ENCODE measurements around the gene PSD.
A peak's percentile ranks its signal among the peaks of the same experiment; 100 is the strongest.
"Not testable (repeated sequence)": the region's sequence is repeated elsewhere in the genome, so short reads cannot be mapped to it uniquely, and the experiment has no call there.

PSD gene

DNA sequence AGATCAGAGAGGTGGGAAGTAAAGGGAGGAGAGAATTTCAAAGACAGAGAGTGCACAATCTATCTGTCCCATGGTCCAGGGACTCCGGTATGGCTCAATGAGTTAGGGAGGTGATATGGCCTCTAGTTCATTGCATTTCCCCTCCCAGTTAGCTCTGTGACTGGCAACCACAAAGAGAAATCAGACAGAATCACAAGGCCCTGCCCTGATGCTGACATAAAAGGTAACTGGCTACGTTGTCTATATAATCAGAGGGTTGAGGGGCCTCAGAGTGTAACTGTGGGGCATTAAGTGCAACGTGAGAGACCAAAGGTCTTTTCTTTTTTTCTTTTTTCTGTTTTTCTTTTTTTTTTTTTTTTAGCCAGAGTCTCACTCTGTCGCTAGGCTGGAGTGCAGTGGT is 40.1 kb upstream of the PSD start:
- H3K27ac ChIP-seq = no peak overlapping the region
- H3K9ac ChIP-seq (ENCODE audit: insufficient read length) = no peak overlapping the region
- no peak for TF ChIP-seq FOXP2 (optimal IDR thresholded peaks at IDR 0.05; ENCODE audit: control extremely low read depth, extremely low read length, insufficient read depth)
- no peak for TF ChIP-seq EZH2 (IDR thresholded peaks at IDR 0.05)
- TF ChIP-seq POLR2AphosphoS5 (IDR thresholded peaks at IDR 0.05; ENCODE audit: borderline replicate concordance, low read depth, low read length) = no peak
- no peaks in the 10 kb centered on the region for H3K9me3 ChIP-seq (ENCODE audit: low read depth, low read length)
- no peak overlapping the region for H3K4me3 ChIP-seq
- no peak for DNase-seq (ENCODE audit: low read depth, low spot score)
- H3K36me3 ChIP-seq (ENCODE audit: insufficient read depth, low read length) = no peaks in the 10 kb centered on the region

DNA sequence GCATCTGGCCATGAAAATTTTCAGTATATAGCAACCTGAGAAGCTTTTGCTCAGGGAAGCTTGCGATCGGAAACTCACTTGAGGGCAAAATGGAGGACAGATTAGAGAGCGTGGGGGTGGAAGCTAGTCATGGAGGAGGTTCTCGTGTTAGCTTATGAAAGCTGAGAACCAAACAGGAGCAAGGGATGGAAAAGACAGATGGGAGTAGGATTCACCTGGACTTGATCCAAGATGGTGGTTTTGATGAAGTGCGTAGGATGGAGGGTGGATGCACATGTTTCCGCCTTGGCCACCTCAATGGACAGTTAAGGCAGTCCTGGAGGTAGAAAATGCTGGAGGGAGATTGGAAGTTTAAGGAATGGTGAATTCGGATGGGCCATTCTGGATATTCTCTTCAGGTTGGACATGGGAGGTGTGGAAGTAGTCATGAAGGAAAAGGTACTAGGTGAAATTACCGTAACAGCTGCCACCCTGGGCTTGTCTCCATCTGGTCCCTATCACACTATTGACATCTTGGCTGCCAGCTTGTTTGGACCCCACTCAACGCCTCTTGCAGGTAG is 39.1 kb upstream of the PSD start:
- TF ChIP-seq FOXP2 (optimal IDR thresholded peaks at IDR 0.05; ENCODE audit: control extremely low read depth, extremely low read length, insufficient read depth) (no peak), EZH2 (IDR thresholded peaks at IDR 0.05) (no peak), POLR2AphosphoS5 (IDR thresholded peaks at IDR 0.05; ENCODE audit: borderline replicate concordance, low read depth, low read length) (no peak)
- no peak for DNase-seq (ENCODE audit: low read depth, low spot score)
- Histone ChIP-seq H3K9me3 (ENCODE audit: low read depth, low read length) (no peaks in the 10 kb centered on the region), H3K36me3 (ENCODE audit: insufficient read depth, low read length) (no peaks in the 10 kb centered on the region), H3K27ac (no peak overlapping the region), H3K4me3 (no peak overlapping the region), H3K9ac (ENCODE audit: insufficient read length) (no peak overlapping the region)

DNA sequence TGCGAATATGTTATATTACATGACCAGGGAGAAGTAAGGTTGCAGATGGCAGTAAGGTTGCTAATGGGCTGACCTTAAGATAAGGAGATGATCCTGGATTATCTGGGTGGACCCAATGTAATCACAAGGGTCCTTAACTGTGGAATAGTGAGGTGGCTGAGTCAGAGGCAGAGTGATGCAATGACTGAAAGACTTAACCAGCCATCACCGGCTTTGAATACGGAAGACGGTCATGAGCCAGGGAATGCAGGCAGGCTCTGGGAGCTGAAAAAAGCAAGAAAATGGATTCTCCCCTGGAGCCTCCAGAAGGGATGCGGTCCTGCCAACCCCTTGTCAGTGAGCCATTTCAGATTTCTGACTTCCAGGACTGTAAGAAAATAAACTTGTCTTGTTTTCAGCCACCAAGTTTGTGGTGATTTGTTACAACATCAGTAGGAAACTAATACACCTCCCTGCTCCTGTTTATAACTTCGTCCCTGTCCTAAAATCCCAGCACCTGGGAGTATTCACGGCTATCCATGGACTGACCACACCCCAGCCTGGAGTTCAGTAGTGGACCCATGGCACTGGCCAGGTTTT is 37.4 kb upstream of the PSD start:
- Histone ChIP-seq H3K9ac (ENCODE audit: insufficient read length) (no peak overlapping the region), H3K36me3 (ENCODE audit: insufficient read depth, low read length) (no peaks in the 10 kb centered on the region), H3K4me3 (no peak overlapping the region), H3K27ac (peak overlapping the region; percentile 25; the same call in 1 of the 2 replicates), H3K9me3 (ENCODE audit: low read depth, low read length) (no peaks in the 10 kb centered on the region)
- DNase-seq (ENCODE audit: low read depth, low spot score) = no peak
- no peak for TF ChIP-seq EZH2 (IDR thresholded peaks at IDR 0.05)
- no peak for TF ChIP-seq FOXP2 (optimal IDR thresholded peaks at IDR 0.05; ENCODE audit: control extremely low read depth, extremely low read length, insufficient read depth)
- TF ChIP-seq POLR2AphosphoS5 (IDR thresholded peaks at IDR 0.05; ENCODE audit: borderline replicate concordance, low read depth, low read length) = no peak

DNA sequence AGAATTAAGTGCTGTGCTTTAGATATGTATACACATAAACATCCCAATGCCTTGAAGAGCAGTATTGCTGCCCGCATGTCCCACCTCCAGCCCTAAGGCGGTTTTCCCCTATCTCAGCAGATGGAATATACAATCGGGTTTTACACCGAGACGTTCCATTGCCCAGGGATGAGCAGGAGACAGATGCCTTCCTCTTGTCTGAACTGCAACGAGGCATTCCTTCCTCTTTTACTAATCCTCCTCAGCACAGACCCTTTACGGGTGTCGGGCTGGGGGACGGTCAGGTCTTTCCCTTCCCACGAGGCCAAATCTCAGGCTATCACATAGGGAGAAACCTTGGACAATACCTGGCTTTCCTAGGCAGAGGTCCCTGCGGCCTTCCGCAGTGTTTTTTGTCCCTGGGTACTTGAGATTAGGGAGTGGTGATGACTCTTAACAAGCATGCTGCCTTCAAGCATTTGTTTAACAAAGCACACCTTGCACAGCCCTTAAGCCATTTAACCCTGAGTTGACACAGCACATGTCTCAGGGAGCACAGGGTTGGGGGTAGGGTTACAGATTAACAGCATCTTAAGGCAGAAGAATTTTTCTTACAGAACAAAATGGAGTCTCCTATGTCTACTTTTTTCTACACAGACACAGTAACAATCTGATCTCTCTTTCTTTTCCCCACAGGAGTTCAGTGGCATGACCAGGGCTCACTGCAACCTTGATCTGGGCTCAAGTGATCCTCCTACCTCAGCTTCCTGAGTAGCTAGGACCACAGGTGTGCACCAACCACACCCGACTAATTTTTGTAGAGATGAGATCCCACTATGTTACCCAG is 36.3 kb upstream of the PSD start:
- H3K9me3 ChIP-seq (ENCODE audit: low read depth, low read length); DNase-seq (ENCODE audit: low read depth, low spot score); H3K9ac ChIP-seq (ENCODE audit: insufficient read length); H3K27ac ChIP-seq; H3K4me3 ChIP-seq; H3K36me3 ChIP-seq (ENCODE audit: insufficient read depth, low read length): not testable (repeated sequence)

DNA sequence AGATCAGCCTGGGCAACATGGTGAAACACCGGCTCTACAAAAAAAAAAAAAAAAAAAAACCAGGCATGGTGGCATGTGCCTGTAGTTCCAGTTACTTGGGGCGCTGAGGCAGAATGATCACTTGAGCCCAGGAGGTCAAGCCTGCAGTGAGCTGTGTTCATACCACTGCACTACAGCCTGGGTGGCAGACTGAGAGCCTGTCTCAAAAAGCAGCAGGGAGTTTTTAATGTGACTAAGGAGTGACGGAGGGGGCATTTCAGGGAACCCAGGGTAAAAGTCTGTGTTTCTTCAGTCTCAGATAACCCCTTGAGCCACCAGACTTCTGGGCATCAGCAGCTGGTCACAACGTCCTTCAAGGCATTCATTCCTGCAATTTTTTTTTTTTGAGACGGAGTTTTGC is 34.9 kb upstream of the PSD start:
- no peak overlapping the region for H3K9ac ChIP-seq (ENCODE audit: insufficient read length)

DNA sequence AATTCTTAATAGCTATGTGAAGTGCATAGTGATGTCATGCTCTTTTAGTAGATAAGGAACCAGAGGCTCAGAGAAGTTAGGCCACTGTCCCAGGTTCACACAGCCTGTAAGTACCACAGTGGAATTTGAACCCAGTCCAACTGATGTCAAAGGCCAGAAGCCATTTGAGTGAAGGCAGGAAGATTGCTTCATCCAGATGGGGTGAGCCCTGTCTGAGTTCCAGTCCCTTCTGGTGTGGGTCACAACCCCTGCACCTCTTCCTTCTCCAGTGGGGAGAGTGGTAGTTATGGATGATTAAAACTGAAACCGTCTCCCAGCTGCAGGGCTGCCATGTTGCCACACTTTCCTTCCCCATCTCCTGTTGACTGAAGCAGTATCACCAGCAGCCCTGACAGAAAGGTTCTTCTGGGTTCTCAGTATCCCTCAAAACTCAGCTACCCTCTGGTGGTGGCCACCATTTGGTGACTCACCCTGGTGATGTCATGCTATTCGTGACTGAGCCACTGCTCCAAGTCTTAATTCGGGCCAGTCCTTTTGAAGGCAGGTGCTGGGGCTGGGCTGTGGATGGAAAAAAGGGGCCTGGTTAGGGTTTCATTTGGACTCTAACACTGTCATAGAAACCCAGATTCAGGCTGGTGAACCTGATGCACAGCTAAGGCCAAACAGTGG is 34.2 kb upstream of the PSD start:
- Histone ChIP-seq H3K27ac (no peak overlapping the region), H3K9ac (ENCODE audit: insufficient read length) (no peak overlapping the region)
- no peak for DNase-seq (ENCODE audit: low read depth, low spot score)

More for the DNA sequence above, 34.9 kb upstream of the PSD start:
- H3K4me3 ChIP-seq = no peak overlapping the region
- no peak for DNase-seq (ENCODE audit: low read depth, low spot score)
- TF ChIP-seq POLR2AphosphoS5 (IDR thresholded peaks at IDR 0.05; ENCODE audit: borderline replicate concordance, low read depth, low read length) = no peak
- TF ChIP-seq FOXP2 (optimal IDR thresholded peaks at IDR 0.05; ENCODE audit: control extremely low read depth, extremely low read length, insufficient read depth) = no peak
- no peak for TF ChIP-seq EZH2 (IDR thresholded peaks at IDR 0.05)
- no peaks in the 10 kb centered on the region for H3K9me3 ChIP-seq (ENCODE audit: low read depth, low read length)
- H3K36me3 ChIP-seq (ENCODE audit: insufficient read depth, low read length) = no peaks in the 10 kb centered on the region
- H3K27ac ChIP-seq = no peak overlapping the region

DNA sequence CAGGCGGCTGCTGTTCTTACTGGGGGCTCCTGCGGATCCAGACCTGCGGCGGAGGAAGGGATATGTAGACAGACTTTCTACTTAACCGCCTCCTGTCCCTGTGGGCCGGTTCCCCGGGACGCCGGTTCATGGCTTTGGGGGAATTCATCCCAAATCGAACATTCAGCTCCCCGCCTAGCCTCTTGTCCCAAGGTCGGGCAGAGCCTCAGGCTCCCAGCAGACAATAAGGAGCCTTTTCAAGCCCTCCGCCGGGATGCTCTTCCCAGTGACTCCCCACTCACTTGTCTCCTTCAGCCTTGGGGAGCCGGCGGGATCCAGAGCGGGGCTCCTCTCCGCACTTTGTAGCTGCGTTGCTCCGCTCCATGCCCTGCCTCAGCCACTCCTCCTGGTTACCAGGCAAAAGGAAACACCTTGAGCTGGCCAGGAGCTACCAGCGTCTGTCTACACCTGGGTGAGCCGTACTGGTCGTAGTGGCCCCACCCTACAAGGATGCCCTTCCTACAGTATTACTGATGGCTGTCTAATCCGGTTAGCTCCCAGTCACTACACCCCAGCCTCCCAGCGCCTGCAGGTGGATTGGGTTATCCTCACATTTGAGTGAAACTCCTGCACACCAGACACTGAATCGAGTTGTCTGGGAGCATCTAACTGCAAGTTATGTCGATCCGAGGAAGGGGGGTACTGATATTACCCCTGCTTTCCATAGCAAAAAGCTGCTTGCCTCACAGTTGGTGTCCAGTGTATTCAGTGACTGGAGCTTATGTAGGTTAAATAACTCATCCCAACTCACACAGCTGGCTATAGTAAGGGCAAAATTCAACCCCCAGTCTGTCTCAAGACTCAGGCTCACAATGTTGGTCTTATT is 32.8 kb upstream of the PSD start, which contains the start of gene C10orf95:
C10orf95 (minus strand) TSS at position 439 of the 865 bp plus-strand sequence. CDS start 450 bp downstream, outside the sequence.
- DNase-seq (ENCODE audit: low read depth, low spot score) = no peak
- H3K9me3 ChIP-seq (ENCODE audit: low read depth, low read length) = no peaks in the 10 kb centered on the region

More for the DNA sequence above, 34.2 kb upstream of the PSD start:
- no peak overlapping the region for H3K4me3 ChIP-seq
- TF ChIP-seq FOXP2 (optimal IDR thresholded peaks at IDR 0.05; ENCODE audit: control extremely low read depth, extremely low read length, insufficient read depth) (no peak), EZH2 (IDR thresholded peaks at IDR 0.05) (no peak), POLR2AphosphoS5 (IDR thresholded peaks at IDR 0.05; ENCODE audit: borderline replicate concordance, low read depth, low read length) (no peak)
- no peaks in the 10 kb centered on the region for H3K9me3 ChIP-seq (ENCODE audit: low read depth, low read length)
- H3K36me3 ChIP-seq (ENCODE audit: insufficient read depth, low read length) = no peaks in the 10 kb centered on the region

More for the DNA sequence above, 32.8 kb upstream of the PSD start, which contains the start of gene C10orf95:
- H3K36me3 ChIP-seq (ENCODE audit: insufficient read depth, low read length) = no peaks in the 10 kb centered on the region
- H3K9ac ChIP-seq (ENCODE audit: insufficient read length) = peak within 1 kb of the TSS; percentile 65
- TF ChIP-seq FOXP2 (optimal IDR thresholded peaks at IDR 0.05; ENCODE audit: control extremely low read depth, extremely low read length, insufficient read depth) (no peak), EZH2 (IDR thresholded peaks at IDR 0.05) (no peak), POLR2AphosphoS5 (IDR thresholded peaks at IDR 0.05; ENCODE audit: borderline replicate concordance, low read depth, low read length) (no peak)
- H3K4me3 ChIP-seq = peak within 1 kb of the TSS; percentile 82
- H3K27ac ChIP-seq = no peak within 1 kb of the TSS

Measured in SK-N-MC (cell line).